GM21390 (cell line): ENCODE measurements around the gene HOXA5.

Experiments
- ATAC-seq: cut with Tn5 transposase; IDR thresholded peaks from one replicate; pipeline ENCODE4 v1.9.1; 2021; ENCODE audit not compliant: unreplicated experiment

HOXA5 gene

GRCh38 chr7:27122077-27122910 is 21.2 kb downstream of the HOXA5 start:
- ATAC-seq, result no peak

GRCh38 chr7:27121684-27122076 is 21.8 kb downstream of the HOXA5 start:
- ATAC-seq, result no peak

GRCh38 chr7:27119412-27119911 is 24.0 kb downstream of the HOXA5 start:
- ATAC-seq, result no peak

- ATAC-seq, result no peak
Measured at GRCh38 chr7:27118580-27118979, 24.9 kb downstream of the HOXA5 start.

- no peak for ATAC-seq
Measured at GRCh38 chr7:27117887-27118491, 25.5 kb downstream of the HOXA5 start.

- no peak for ATAC-seq
Measured at GRCh38 chr7:27116962-27117886, 26.3 kb downstream of the HOXA5 start.

GRCh38 chr7:27116031-27116961 is 27.2 kb downstream of the HOXA5 start:
- no peak for ATAC-seq

GRCh38 chr7:27115221-27116026 is 28.1 kb downstream of the HOXA5 start:
- ATAC-seq, result no peak

GRCh38 chr7:27114881-27115220 is 28.6 kb downstream of the HOXA5 start:
- ATAC-seq, result no peak

- no peak for ATAC-seq
Measured at GRCh38 chr7:27113991-27114769, 29.3 kb downstream of the HOXA5 start.

- ATAC-seq, result no peak
Measured at GRCh38 chr7:27112955-27113949, 30.2 kb downstream of the HOXA5 start.

GRCh38 chr7:27112361-27112760 is 31.1 kb downstream of the HOXA5 start:
- ATAC-seq, result no peak

GRCh38 chr7:27111751-27112277 is 31.7 kb downstream of the HOXA5 start:
- ATAC-seq, result no peak

- no peak for ATAC-seq
Measured at GRCh38 chr7:27111042-27111750, 32.3 kb downstream of the HOXA5 start.

- no peak for ATAC-seq
Measured at GRCh38 chr7:27110186-27111031, 33.1 kb downstream of the HOXA5 start.
